Activated naive CD4-positive, alpha-beta T cell treated with anti-CD3 and anti-CD28 coated beads, Interleukin-2, amount 50 U/mL, for 72 hours (primary cell): ENCODE results near the gene DHRS13. TPM values are rescaled to one million over a fixed set of nuclear protein-coding genes. Genes with fewer than 3 reads are reported as not detected.
"Not testable (repeated sequence)": the region's sequence is repeated elsewhere in the genome, so short reads cannot be mapped to it uniquely, and the experiment has no call there.

ENCODE experiments used
- ATAC-seq, 2 donors: fragments of 150-1000 bp; cut with Tn5 transposase; 2 replicates each; pipeline ENCODE4 v1.10.0; 2021; ENCODE audit warnings: mild to moderate bottlenecking in 2 of 2, moderate library complexity in 2 of 2
- DNase-seq, 2 donors: peaks; one replicate each; pipeline ENCODE4 v3.0.0; 2021 to 2022; ENCODE audit warnings: low spot score in 2 of 2
- H3K27ac Mint-ChIP-seq, 2 donors: one replicate each; pipeline ENCODE4 v1.8.0; 2022; ENCODE audit warnings: mild to moderate bottlenecking in 2 of 2, mixed read lengths in 2 of 2
- H3K36me3 Mint-ChIP-seq, 2 donors: one replicate each; pipeline ENCODE4 v1.8.0; 2022; ENCODE audit warnings: mixed read lengths in 2 of 2
- H3K9me3 Mint-ChIP-seq, 2 donors: one replicate each; pipeline ENCODE4 v1.8.0; 2022; ENCODE audit warnings: mixed read lengths in 2 of 2
- total RNA-seq, 2 donors: library from RNA; stranded (reverse); gene quantifications; one replicate each; pipeline ENCODE4 v1.2.3, GENCODE V29; 2022

DHRS13 gene
- total RNA-seq, 2 donors from 2014 or later, result 33.8 to 36.5 TPM

- Mint-ChIP-seq H3K9me3 (no peaks in the 10 kb centered on the region), H3K36me3 (peaks cover 0 to 42% of the 10 kb centered on the region in 2 donors), H3K27ac (no peak overlapping the region)
- DNase-seq, result no peak
- no peak for ATAC-seq
Observed at GRCh38 chr17:28940675-28941074, 37.8 kb upstream of the DHRS13 start.

- peak overlapping the region in 1 of 2 donors; percentile 63 for H3K27ac Mint-ChIP-seq
- ATAC-seq, result peak; percentile 48 to 60
- DNase-seq, result no peak
- H3K9me3 Mint-ChIP-seq, result no peaks in the 10 kb centered on the region
- peaks cover 0 to 37% of the 10 kb centered on the region in 2 donors for H3K36me3 Mint-ChIP-seq
Observed at GRCh38 chr17:28940142-28940541, 37.3 kb upstream of the DHRS13 start.

GRCh38 chr17:28938552-28938951, 35.7 kb upstream of the DHRS13 start:
- no peak for DNase-seq
- no peaks in the 10 kb centered on the region for H3K9me3 Mint-ChIP-seq
- H3K36me3 Mint-ChIP-seq, result peaks cover 0 to 33% of the 10 kb centered on the region in 2 donors
- no peak for ATAC-seq
- no peak overlapping the region for H3K27ac Mint-ChIP-seq

GRCh38 chr17:28937044-28937729, 34.3 kb upstream of the DHRS13 start:
- Mint-ChIP-seq H3K36me3 (peaks cover 0 to 31% of the 10 kb centered on the region in 2 donors), H3K27ac (no peak overlapping the region), H3K9me3 (no peaks in the 10 kb centered on the region)
- no peak for ATAC-seq
- DNase-seq, result no peak

GRCh38 chr17:28935744-28936460, 33.0 kb upstream of the DHRS13 start:
- Mint-ChIP-seq H3K36me3 (peaks cover 0 to 23% of the 10 kb centered on the region in 2 donors), H3K27ac (peak overlapping the region in 1 of 2 donors; percentile 62), H3K9me3 (no peaks in the 10 kb centered on the region)
- ATAC-seq (no peak), DNase-seq (no peak)

- not testable (repeated sequence) for H3K9me3 Mint-ChIP-seq, H3K27ac Mint-ChIP-seq, DNase-seq, ATAC-seq
- peaks cover 9 to 37% of the 10 kb centered on the region in 2 donors for H3K36me3 Mint-ChIP-seq
Observed at GRCh38 chr17:28934508-28934907, 31.6 kb upstream of the DHRS13 start.

GRCh38 chr17:28929787-28930186, 26.9 kb upstream of the DHRS13 start:
- H3K27ac Mint-ChIP-seq, result peak overlapping the region; percentile 11 to 82
- peaks cover 11 to 12% of the 10 kb centered on the region in 2 donors for H3K9me3 Mint-ChIP-seq
- peaks cover 40 to 66% of the 10 kb centered on the region in 2 donors for H3K36me3 Mint-ChIP-seq
- ATAC-seq, result no peak
- no peak for DNase-seq

- Mint-ChIP-seq H3K27ac (peak overlapping the region; percentile 50 to 85), H3K36me3 (peaks cover 48 to 68% of the 10 kb centered on the region in 2 donors), H3K9me3 (peaks cover 11 to 12% of the 10 kb centered on the region in 2 donors)
- DNase-seq (peak; percentile 44 to 74), ATAC-seq (peak; percentile 90 to 95)
Observed at GRCh38 chr17:28928061-28928460, 25.2 kb upstream of the DHRS13 start.

- Mint-ChIP-seq H3K36me3 (peaks cover 49 to 76% of the 10 kb centered on the region in 2 donors), H3K9me3 (peaks cover 11 to 12% of the 10 kb centered on the region in 2 donors), H3K27ac (peak overlapping the region in 1 of 2 donors; percentile 85)
- DNase-seq, result no peak
- ATAC-seq, result no peak
Observed at GRCh38 chr17:28926786-28927185, 23.9 kb upstream of the DHRS13 start.

- Mint-ChIP-seq H3K36me3 (peaks cover 53 to 81% of the 10 kb centered on the region in 2 donors), H3K9me3 (peaks cover 11 to 12% of the 10 kb centered on the region in 2 donors), H3K27ac (peak overlapping the region; percentile 13 to 85)
- DNase-seq (no peak), ATAC-seq (no peak)
Observed at GRCh38 chr17:28926366-28926765, 23.5 kb upstream of the DHRS13 start.

- H3K36me3 Mint-ChIP-seq, result peaks cover 56 to 83% of the 10 kb centered on the region in 2 donors
- ATAC-seq (peak; percentile 73 to 83), DNase-seq (peak in 1 of 2 donors; percentile 27)
- peak overlapping the region; percentile 13 to 85 for H3K27ac Mint-ChIP-seq
- peaks cover 11 to 12% of the 10 kb centered on the region in 2 donors for H3K9me3 Mint-ChIP-seq
Observed at GRCh38 chr17:28925912-28926365, 23.1 kb upstream of the DHRS13 start.

GRCh38 chr17:28920201-28920600, 17.3 kb upstream of the DHRS13 start:
- peak overlapping the region in 1 of 2 donors; percentile 82 for H3K27ac Mint-ChIP-seq
- H3K9me3 Mint-ChIP-seq, result peaks cover 2 to 3% of the 10 kb centered on the region in 2 donors
- no peak for ATAC-seq
- no peak for DNase-seq
- peaks cover 37 to 68% of the 10 kb centered on the region in 2 donors for H3K36me3 Mint-ChIP-seq

GRCh38 chr17:28918295-28918694, 15.4 kb upstream of the DHRS13 start:
- ATAC-seq, result no peak
- Mint-ChIP-seq H3K36me3 (peaks cover 32 to 67% of the 10 kb centered on the region in 2 donors), H3K27ac (peak overlapping the region; percentile 16 to 50), H3K9me3 (peaks cover 8 to 10% of the 10 kb centered on the region in 2 donors)
- no peak for DNase-seq

- H3K27ac Mint-ChIP-seq, result peak overlapping the region in 1 of 2 donors; percentile 16
Observed at GRCh38 chr17:28917465-28917864, 14.6 kb upstream of the DHRS13 start.

GRCh38 chr17:28917029-28917428, 14.2 kb upstream of the DHRS13 start:
- Mint-ChIP-seq H3K36me3 (peaks cover 34 to 58% of the 10 kb centered on the region in 2 donors), H3K9me3 (peaks cover 8 to 10% of the 10 kb centered on the region in 2 donors), H3K27ac (peak overlapping the region; percentile 25 to 79)
- DNase-seq (no peak), ATAC-seq (no peak)

More at GRCh38 chr17:28917465-28917864, 14.6 kb upstream of the DHRS13 start:
- ATAC-seq, result no peak
- DNase-seq, result no peak
- peaks cover 8 to 10% of the 10 kb centered on the region in 2 donors for H3K9me3 Mint-ChIP-seq
- peaks cover 32 to 59% of the 10 kb centered on the region in 2 donors for H3K36me3 Mint-ChIP-seq

GRCh38 chr17:28916302-28916934, 13.5 kb upstream of the DHRS13 start:
- peaks cover 33 to 53% of the 10 kb centered on the region in 2 donors for H3K36me3 Mint-ChIP-seq
- DNase-seq (no peak), ATAC-seq (peak in 1 of 2 donors; percentile 43)
- H3K9me3 Mint-ChIP-seq, result peaks cover 8 to 10% of the 10 kb centered on the region in 2 donors
- peak overlapping the region; percentile 25 to 85 for H3K27ac Mint-ChIP-seq
